Measurements from ENCODE around the gene ZNF747.
"Not testable (repeated sequence)": the region's sequence is repeated elsewhere in the genome, so short reads cannot be mapped to it uniquely, and the experiment has no call there.

The ZNF747 gene

DNA sequence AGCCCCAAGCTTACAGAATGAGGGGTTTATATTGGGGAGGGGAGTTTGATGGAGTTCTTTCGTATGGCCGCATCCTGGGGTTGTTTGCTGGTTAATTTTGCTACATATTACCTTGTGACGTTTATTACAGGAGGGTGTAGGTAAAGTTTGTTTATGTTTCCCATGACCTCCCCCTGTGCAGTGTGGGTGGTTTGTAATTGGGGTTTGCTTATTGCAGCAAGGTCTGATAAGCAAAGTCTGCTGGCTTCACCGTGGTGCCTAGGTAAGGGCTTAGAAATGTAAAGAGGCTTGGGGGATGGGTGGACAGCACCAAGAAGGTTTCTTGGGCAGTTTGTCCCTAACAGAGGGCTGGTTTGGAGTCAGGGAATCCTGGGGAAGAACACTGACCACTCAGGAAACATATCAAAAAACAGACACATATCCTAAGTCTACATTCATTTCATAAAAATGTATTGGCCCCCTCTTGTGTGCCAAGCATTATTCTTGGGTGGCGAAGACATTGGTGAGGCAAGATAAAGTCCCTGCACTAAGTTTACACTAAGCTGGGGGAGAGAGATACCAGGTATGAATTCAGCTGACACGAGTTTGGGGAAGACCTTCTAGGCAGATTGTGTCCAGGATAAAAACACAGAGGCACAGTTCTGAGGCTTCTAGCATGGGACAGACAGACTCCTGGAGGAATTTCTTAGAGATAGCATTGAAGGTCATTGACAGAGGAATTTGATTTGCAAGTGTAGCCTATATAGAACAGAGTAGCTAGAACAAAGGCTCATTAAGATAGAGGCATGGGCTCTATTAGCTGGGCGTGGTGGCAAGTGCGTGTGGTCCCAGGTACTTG lies 14.0 kb upstream of the ZNF747 start:
- no peak for DNase-seq (ENCODE audit: low read depth)
- H3K4me3 ChIP-seq (ENCODE audit: low read length): no peak overlapping the region
- TF ChIP-seq, protein P1, sequence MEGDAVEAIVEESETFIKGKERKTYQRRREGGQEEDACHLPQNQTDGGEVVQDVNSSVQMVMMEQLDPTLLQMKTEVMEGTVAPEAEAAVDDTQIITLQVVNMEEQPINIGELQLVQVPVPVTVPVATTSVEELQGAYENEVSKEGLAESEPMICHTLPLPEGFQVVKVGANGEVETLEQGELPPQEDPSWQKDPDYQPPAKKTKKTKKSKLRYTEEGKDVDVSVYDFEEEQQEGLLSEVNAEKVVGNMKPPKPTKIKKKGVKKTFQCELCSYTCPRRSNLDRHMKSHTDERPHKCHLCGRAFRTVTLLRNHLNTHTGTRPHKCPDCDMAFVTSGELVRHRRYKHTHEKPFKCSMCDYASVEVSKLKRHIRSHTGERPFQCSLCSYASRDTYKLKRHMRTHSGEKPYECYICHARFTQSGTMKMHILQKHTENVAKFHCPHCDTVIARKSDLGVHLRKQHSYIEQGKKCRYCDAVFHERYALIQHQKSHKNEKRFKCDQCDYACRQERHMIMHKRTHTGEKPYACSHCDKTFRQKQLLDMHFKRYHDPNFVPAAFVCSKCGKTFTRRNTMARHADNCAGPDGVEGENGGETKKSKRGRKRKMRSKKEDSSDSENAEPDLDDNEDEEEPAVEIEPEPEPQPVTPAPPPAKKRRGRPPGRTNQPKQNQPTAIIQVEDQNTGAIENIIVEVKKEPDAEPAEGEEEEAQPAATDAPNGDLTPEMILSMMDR (conservative IDR thresholded peaks at IDR 0.05; ENCODE audit: low read depth, low read length): no peak

DNA sequence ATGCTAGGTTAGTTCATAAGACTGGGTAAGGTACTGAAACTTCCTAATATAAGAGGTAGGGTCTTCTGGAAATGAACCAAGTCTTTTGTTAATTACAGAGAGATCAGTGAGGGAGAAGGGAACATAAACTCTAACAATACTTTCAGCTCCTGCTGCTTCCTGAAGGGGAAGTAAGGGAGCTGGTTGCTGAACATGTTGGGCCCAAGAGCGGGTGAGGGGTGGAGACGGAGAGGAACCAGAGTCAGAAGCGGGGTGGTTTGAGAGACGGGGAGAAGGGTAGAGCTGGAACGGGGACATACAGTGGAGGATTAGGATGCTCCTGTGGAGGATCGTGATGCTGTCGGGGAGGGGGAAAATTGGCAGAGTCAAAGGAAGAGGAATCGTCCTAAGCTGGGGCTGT lies 11.5 kb upstream of the ZNF747 start:
- TF ChIP-seq, protein P1 (conservative IDR thresholded peaks at IDR 0.05; ENCODE audit: low read depth, low read length): no peak
- DNase-seq (ENCODE audit: low read depth): no peak
- no peak overlapping the region for H3K4me3 ChIP-seq (ENCODE audit: low read length)

DNA sequence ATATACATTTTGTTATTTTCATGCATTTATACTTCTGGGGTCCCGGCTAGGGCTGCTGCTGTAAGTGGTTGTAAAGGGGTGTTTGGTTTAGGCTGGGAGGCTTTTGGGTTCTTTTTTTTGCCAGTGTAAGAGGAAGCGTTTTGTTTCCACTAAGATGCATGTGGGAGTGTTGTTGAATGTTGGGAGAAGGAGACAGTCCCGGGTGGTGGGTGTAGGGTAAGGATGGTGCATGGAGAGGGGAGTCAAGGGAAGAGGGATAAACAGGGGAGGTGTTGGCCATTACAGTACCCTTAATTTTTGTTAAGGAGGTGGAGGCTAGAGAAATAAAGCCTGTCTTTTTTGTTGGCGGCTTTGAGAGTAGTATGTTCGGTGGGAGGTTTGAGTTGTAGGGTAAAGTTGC lies 8.4 kb upstream of the ZNF747 start:
- no peak for DNase-seq (ENCODE audit: low read depth)
- H3K4me3 ChIP-seq (ENCODE audit: low read length): no peak overlapping the region
- TF ChIP-seq, protein P1 (conservative IDR thresholded peaks at IDR 0.05; ENCODE audit: low read depth, low read length): no peak

DNA sequence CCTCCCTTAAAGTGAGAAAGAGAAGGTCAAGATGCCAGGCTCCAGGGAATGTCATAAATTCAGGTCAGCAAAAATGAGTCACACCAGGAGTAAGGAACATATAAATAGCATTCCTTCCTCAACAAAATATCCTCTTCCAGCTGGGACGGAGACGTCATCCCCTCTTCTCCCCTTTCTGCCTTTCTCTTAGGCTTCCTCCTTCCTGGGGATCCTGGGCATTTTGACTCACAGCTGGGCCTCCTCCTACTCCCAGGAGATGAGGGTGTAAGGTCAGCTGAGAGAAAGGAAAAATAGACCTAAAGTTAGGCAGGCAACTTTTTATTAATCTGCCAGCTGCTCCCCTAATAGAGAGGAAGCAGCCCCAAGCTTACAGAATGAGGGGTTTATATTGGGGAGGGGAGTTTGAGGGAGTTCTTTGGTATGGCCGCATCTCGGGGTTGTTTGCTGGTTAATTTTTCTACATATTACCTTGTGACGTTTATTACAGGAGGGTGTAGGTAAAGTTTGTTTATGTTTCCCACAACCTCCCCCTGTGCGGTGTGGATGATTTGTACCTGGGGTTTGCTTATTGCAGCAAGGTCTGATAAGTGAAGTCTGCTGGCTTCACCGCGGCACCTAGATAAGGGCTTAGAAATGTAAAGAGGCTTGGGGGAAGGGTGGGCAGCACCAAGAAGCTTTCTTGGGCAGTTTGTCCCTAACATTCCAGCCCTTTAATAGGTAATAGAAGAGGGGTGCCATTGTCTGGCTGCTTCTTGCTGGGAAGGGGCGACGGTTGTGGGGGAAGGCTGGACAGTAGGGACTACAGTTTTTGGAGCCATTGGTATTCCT lies 7.1 kb upstream of the ZNF747 start:
- no peak overlapping the region for H3K4me3 ChIP-seq (ENCODE audit: low read length)
- no peak for DNase-seq (ENCODE audit: low read depth)
- TF ChIP-seq, protein P1 (conservative IDR thresholded peaks at IDR 0.05; ENCODE audit: low read depth, low read length): no peak

DNA sequence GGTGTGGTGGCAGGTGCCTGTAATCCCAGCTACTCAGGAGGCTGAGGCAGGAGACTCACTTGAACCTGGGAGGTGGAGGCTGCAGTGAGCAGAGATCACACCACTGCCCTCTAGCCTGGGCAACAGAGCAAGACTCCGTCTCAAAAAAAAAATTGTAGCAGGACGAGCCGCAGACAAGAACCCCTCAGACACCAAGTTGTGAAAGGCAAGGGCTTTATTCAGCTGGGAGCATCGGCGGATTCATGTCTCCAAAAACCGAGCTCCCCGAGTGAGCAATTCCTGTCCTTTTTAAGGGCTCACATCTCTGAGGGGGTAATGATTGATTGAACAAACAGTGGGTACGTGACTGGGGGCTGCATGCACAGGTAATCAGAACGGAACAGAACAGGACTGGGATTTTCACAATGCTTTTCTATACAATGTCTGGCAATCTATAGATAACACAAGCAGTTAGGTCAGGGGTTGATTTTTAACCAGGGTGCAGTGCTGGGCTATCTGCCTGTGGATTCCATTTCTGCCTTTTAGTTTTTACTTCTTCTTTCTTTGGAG lies 6.3 kb upstream of the ZNF747 start:
- not testable (repeated sequence) for DNase-seq (ENCODE audit: low read depth); H3K4me3 ChIP-seq (ENCODE audit: low read length)

DNA sequence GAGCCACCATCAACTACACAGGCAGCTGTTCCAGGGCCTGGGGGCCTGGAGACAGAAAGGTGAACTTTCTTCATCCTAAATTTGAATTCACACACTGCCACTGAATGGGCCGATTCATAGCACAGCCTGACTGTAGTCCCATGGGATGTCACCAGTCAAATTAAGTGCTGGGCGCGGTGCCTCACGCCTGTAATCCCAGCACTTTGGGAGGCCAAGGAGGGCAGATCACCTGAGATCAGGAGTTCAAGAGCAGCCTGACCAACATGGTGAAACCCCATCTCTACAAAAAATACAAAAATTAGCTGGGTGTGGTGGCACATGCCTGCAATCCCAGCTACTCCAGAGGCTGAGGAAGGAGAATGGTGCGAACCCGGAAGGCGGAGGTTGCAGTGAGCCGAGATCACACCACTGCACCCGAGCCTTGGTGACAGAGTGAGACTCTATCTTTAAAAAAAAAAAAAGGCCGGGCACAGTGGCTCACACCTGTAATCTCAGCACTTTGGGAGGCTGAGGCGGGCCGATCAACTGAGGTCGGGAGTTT lies 5.4 kb upstream of the ZNF747 start:
- not testable (repeated sequence) for DNase-seq (ENCODE audit: low read depth); H3K4me3 ChIP-seq (ENCODE audit: low read length)

DNA sequence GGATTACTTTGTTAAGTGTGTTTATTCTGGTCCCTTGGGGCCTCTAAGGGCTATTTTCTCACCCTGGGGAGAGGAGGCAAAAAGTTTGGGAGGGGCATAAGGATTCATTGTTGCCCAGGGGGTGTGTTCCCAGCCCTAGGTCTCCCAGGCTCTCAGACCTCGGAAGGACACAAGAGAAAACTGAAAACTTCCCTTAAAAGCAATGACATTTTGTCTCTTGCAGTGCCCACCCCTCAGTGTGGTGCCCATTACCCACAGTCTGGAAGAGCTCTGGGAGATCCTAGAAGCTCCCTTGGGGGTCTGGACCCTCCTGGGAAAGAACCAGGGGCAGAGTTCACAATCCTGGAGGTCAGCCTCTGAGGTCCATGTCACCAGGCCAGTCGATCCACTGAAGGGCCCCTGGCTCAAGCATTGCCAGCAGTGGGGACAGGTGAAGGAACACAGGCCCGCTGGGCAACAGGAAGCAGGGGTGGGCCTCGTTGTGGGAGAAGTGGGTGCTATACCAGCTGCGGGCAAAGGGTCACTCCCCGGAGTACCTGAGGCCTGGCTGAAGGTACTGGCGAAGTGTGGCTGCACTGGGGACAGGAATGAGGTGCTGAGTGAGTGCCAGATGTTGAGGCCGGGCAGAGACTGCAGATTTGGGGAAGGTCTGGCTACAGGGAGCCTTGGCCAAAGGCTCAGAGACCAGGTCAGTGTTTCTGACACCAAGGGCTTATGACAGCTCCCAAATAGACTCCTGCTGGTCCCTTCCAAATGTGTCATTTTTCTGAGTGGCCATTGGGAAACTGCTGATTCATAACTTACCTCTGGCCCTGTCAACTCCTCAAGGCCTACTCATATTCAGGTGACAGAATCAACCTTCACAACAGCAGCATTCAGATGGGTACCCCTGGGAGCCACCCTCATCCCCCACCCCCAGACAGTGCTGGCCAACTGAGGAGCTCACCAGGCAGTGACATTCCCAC lies 4.6 kb upstream of the ZNF747 start:
- H3K4me3 ChIP-seq (ENCODE audit: low read length): no peak overlapping the region
- DNase-seq (ENCODE audit: low read depth): no peak
- TF ChIP-seq, protein P1 (conservative IDR thresholded peaks at IDR 0.05; ENCODE audit: low read depth, low read length): no peak

DNA sequence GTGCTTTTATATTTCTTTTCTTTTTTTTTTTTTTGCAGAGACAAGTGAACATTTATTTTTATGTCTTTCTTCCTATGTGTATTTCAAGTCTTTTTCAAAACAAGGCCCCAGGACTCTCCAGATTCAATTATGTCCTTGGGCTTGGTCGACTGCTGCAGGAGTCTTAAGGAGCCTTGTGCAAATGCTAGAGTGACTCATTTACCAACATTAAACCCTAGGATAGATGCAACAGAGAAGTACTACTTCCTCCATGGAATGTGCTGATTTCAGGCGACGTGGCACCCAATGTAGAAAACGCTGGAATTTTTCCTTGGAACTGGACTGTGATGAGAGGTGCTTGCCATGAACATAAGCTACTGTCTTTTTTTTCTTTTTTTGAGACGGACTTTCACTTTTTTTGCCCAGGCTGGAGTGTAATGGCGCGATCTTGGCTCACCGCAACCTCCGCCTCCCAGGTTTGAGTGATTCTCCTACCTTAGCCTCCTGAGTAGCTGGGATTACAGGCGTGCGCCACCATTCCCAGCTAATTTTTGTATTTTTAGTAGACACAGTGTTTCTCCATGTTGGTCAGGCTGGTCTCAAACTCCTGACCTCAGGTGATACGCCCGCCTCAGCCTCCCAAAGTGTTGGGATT lies 1.9 kb upstream of the ZNF747 start:
- not testable (repeated sequence) for H3K4me3 ChIP-seq (ENCODE audit: low read length)

More for the DNA sequence above, 1.9 kb upstream of the ZNF747 start:
- not testable (repeated sequence) for DNase-seq (ENCODE audit: low read depth)
